H1 (cell line): ENCODE measurements around the gene DENND4C. TPM values are rescaled to one million over a fixed set of nuclear protein-coding genes. Genes with fewer than 3 reads are reported as not detected.

Source experiments
- EGR1 ChIP-seq: IDR thresholded peaks from 2 replicates; pipeline ENCODE4 v1.6.1; 2011; ENCODE audit warnings: low read depth, low read length, borderline replicate concordance
- EP300 ChIP-seq, 2 experiments: IDR thresholded peaks; 1 replicate in 1 of 2; 2 replicates in 1 of 2; pipeline ENCODE4 v1.6.1; 2011 to 2012; ENCODE audit warnings: low read depth in 2 of 2, low read length in 2 of 2, mild to moderate bottlenecking in 2 of 2, borderline replicate concordance in 1 of 2, inconsistent platforms in 1 of 2, moderate library complexity in 1 of 2
- HDAC2 ChIP-seq, 2 experiments: fragments of 300-600 bp in 1 of 2; sonication (generic) in 1 of 2; IDR thresholded peaks; 2 replicates each; pipeline ENCODE4 v1.6.1; 2011 to 2012; ENCODE audit warnings: low read depth in 2 of 2, low read length in 2 of 2, mild to moderate bottlenecking in 2 of 2, moderate library complexity in 2 of 2, borderline replicate concordance in 1 of 2, inconsistent platforms in 1 of 2
- JUN ChIP-seq: IDR thresholded peaks from 2 replicates; pipeline ENCODE4 v1.6.1; 2011; ENCODE audit warnings: low read depth, mild to moderate bottlenecking, improper control_type of control experiment, low read length
- MAFK ChIP-seq: IDR thresholded peaks from 2 replicates; pipeline ENCODE4 v1.6.1; 2012; ENCODE audit warnings: low read depth, mild to moderate bottlenecking, improper control_type of control experiment, low read length
- POLR2AphosphoS5 ChIP-seq: IDR thresholded peaks from 2 replicates; pipeline ENCODE4 v1.6.1; 2011; ENCODE audit warnings: low read depth, low read length
- RFX5 ChIP-seq: IDR thresholded peaks from 2 replicates; pipeline ENCODE4 v1.6.1; 2011; ENCODE audit warnings: low read depth, low read length, improper control_type of control experiment, borderline replicate concordance
- SIX5 ChIP-seq: IDR thresholded peaks from 2 replicates; pipeline ENCODE4 v1.6.1; 2011; ENCODE audit warnings: mild to moderate bottlenecking, low read depth, low read length
- SP2 ChIP-seq: IDR thresholded peaks from 2 replicates; pipeline ENCODE4 v1.6.1; 2012; ENCODE audit warnings: mild to moderate bottlenecking, low read length, inconsistent platforms
- TAF1 ChIP-seq: IDR thresholded peaks from 2 replicates; pipeline ENCODE4 v1.6.1; 2011; ENCODE audit warnings: mild to moderate bottlenecking, low read depth, low read length
- YY1 ChIP-seq: IDR thresholded peaks from 2 replicates; pipeline ENCODE4 v1.6.1; 2011; ENCODE audit warnings: low read depth, mild to moderate bottlenecking, low read length
- polyA plus RNA-seq, 7 experiments: library from polyadenylated mRNA; depleted of rRNA in 3 of 7; stranded (reverse) in 5 of 7; unstranded in 2 of 7; fragments of >200 nt in 5 of 7; fragments of 200-250 nt in 2 of 7; gene quantifications; 1 replicate in 5 of 7; 2 replicates in 1 of 7; 4 replicates in 1 of 7; pipeline versions ENCODE4 v1.2.1 to v1.2.3, GENCODE V29; 2011 to 2013; ENCODE audit warnings: missing spikeins in 2 of 7, mixed read lengths in 2 of 7
- total RNA-seq: library from RNA; stranded (reverse); fragmentation: NEBNext Ultra II Directional; extraction: Animal tissue kit (Norgen Biotek cat#: 25700); gene quantifications from 2 replicates; pipeline ENCODE4 v1.2.1, GENCODE V29; 2021

The DENND4C gene
- total and polyA plus RNA-seq, 2 of the 8 experiments (the other 6 are each of a cell fraction or from before 2014, with no cell fraction given) = 6.9 to 18.9 TPM

- TF ChIP-seq EP300 (IDR thresholded peaks at IDR 0.05; ENCODE audit: borderline replicate concordance in 1 of 2, low read depth in 2 of 2, low read length in 2 of 2) (no peak), TAF1 (peak; percentile 15), SIX5 (no peak), RFX5 (no peak), YY1 (no peak), HDAC2 (IDR thresholded peaks at IDR 0.05; ENCODE audit: borderline replicate concordance in 1 of 2, low read depth in 2 of 2, low read length in 2 of 2) (peak; percentile 31 to 54; a peak in 1 of 4 replicates), JUN (no peak), SP2 (no peak), EGR1 (no peak), POLR2AphosphoS5 (peak; percentile 24), MAFK (no peak)
Measured at GRCh38 chr9:19229595-19230354, 718 bp upstream of the DENND4C start (continued).
